ENCODE measurements around the gene COX10.

DNA sequence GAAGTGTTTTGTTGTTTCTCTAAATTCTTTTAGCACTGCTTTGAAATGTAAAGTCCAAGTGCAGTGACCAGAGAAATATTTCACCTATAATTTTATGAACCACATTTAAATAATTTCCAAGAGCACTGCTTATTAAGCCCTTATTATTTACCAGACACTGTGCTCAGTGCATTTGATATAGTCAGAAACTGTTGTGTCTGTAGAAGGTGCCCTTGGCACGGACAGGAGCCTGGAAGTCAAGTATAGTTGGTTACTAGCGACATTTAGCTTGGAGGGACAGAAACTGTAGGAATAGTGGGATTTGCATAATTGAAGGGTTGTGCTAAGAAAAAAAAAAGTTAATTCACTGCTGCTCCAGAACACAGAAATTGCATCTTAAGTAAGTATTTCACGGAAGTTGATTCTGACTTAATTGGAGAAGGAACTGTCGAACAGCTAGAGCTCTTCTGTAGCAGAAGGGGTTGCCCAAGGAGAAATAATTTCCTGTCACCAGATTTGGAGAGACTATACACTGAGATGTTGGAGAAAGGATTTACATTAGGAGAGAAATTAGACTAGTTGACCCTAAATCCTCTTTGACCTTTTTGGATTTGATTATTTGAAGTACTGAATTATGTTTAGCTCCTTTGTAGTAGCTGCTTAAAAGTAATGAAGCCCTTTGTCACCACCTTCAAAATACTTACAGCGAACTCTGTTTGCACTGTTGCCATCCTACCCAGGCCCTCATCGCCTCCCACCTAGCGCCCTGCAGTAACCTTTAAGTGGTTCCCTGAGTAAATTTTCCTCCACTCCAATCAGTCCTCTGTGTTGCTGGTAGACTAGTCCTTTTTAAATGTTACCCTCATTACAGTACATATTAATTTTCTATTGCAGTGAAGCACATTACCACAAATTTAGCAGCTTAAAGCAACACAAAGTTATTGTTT is 25.6 kb downstream of the COX10 start:
- TF ChIP-seq, protein P1, sequence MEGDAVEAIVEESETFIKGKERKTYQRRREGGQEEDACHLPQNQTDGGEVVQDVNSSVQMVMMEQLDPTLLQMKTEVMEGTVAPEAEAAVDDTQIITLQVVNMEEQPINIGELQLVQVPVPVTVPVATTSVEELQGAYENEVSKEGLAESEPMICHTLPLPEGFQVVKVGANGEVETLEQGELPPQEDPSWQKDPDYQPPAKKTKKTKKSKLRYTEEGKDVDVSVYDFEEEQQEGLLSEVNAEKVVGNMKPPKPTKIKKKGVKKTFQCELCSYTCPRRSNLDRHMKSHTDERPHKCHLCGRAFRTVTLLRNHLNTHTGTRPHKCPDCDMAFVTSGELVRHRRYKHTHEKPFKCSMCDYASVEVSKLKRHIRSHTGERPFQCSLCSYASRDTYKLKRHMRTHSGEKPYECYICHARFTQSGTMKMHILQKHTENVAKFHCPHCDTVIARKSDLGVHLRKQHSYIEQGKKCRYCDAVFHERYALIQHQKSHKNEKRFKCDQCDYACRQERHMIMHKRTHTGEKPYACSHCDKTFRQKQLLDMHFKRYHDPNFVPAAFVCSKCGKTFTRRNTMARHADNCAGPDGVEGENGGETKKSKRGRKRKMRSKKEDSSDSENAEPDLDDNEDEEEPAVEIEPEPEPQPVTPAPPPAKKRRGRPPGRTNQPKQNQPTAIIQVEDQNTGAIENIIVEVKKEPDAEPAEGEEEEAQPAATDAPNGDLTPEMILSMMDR (IDR thresholded peaks at IDR 0.05) = no peak
- no peak for TF ChIP-seq POLR2A (IDR thresholded peaks at IDR 0.05)

All from esophagus squamous epithelium (tissue), 4 donors.